HG02642 (cell line): Measurements from ENCODE around the gene RPS24.

Experiments used
- ATAC-seq: cut with Tn5 transposase; IDR thresholded peaks from one replicate; pipeline ENCODE4 v1.9.1; 2021; ENCODE audit warnings: mild to moderate bottlenecking; ENCODE audit not compliant: unreplicated experiment, poor library complexity

Gene RPS24

GRCh38 chr10:78081292-78081691 lies 47.6 kb downstream of the RPS24 start:
- no peak for ATAC-seq

- ATAC-seq, result no peak
These were observed 49.0 kb downstream of the RPS24 start for GRCh38 chr10:78082636-78083035.
